C4-2B (cell line): ENCODE results near the gene SLC38A9.

Experiments
- ZFX ChIP-seq: fragments of 450-650 bp; IDR thresholded peaks from 2 replicates; pipeline ENCODE4 v1.6.1; 2017
- TF ChIP-seq, protein P1 (sequence below): fragments of 450-650 bp; conservative IDR thresholded peaks from 2 replicates; pipeline ENCODE4 v1.5.1; 2017; ENCODE audit warnings: mild to moderate bottlenecking

DNA sequence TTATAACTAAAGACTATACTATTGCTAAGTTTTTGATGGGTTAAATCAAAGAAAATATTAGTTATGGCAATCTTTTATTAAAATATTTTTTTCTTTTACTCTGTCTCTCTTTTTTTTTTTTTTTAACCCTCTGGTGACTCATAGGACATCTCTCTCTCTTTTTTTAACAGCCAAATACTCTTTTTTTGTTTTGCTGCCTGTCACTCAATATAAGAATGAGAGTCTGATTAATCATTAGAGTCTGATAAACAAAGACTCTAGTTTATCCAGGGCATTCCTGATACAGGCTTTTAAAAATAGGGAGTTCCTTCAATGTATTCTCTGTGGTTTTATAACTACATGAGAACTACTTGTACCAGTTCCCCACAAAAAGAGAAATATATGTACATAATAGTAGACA, 77.3 kb downstream of the SLC38A9 start:
- TF ChIP-seq, protein P1, sequence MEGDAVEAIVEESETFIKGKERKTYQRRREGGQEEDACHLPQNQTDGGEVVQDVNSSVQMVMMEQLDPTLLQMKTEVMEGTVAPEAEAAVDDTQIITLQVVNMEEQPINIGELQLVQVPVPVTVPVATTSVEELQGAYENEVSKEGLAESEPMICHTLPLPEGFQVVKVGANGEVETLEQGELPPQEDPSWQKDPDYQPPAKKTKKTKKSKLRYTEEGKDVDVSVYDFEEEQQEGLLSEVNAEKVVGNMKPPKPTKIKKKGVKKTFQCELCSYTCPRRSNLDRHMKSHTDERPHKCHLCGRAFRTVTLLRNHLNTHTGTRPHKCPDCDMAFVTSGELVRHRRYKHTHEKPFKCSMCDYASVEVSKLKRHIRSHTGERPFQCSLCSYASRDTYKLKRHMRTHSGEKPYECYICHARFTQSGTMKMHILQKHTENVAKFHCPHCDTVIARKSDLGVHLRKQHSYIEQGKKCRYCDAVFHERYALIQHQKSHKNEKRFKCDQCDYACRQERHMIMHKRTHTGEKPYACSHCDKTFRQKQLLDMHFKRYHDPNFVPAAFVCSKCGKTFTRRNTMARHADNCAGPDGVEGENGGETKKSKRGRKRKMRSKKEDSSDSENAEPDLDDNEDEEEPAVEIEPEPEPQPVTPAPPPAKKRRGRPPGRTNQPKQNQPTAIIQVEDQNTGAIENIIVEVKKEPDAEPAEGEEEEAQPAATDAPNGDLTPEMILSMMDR: no peak
- no peak for TF ChIP-seq ZFX
